OCI-LY3 (cell line): ENCODE results near the gene TCF20.
A peak's percentile ranks its signal among the peaks of the same experiment; 100 is the strongest.

Source experiments
- H2AFZ ChIP-seq: fragments of 200-600, 300-600 bp; shearing (Covaris generic); 2 replicates; pipeline ENCODE4 v1.6.0; 2014; ENCODE audit warnings: antibody characterized with exemption, low read depth, low read length
- H3K27ac ChIP-seq: fragments of 200-600, 300-600 bp; sonication (generic); 2 replicates; pipeline ENCODE4 v1.5.1; 2014; ENCODE audit warnings: mild to moderate bottlenecking, low read length, moderate library complexity, mixed read lengths
- H3K27me3 ChIP-seq: fragments of 200-600, 300-600 bp; sonication (generic); 2 replicates; pipeline ENCODE4 v1.6.1; 2014; ENCODE audit warnings: low read depth, low read length, mixed read lengths
- H3K36me3 ChIP-seq: fragments of 200-600, 300-600 bp; sonication (generic); replicated peaks from 2 replicates; pipeline ENCODE3; 2014; ENCODE audit warnings: low read depth, low read length, mixed read lengths
- H3K4me1 ChIP-seq: fragments of 300-600, 200-600 bp; sonication (generic); 2 replicates; pipeline ENCODE4 v1.6.1; 2014; ENCODE audit warnings: low read length, mixed read lengths
- H3K4me2 ChIP-seq: fragments of 200-600, 300-600 bp; sonication (generic); 2 replicates; pipeline ENCODE4 v1.6.1; 2014; ENCODE audit warnings: low read length, mixed read lengths
- H3K4me3 ChIP-seq: fragments of 300-600, 200-600 bp; sonication (generic); 2 replicates; pipeline ENCODE4 v1.5.1; 2014; ENCODE audit warnings: antibody characterized with exemption, mild to moderate bottlenecking, low read length, moderate library complexity
- H3K79me2 ChIP-seq: fragments of 300-600, 200-600 bp; shearing (Covaris generic); 2 replicates; pipeline ENCODE4 v1.6.1; 2014; ENCODE audit warnings: mild to moderate bottlenecking, low read length, mixed read lengths
- H3K9ac ChIP-seq: fragments of 300-600, 200-600 bp; shearing (Covaris generic); 2 replicates; pipeline ENCODE4 v1.6.0; 2014; ENCODE audit warnings: mild to moderate bottlenecking, low read length, moderate library complexity
- H3K9me3 ChIP-seq: fragments of 200-600, 300-600 bp; shearing (Covaris generic); 2 replicates; pipeline ENCODE4 v1.6.1; 2014; ENCODE audit warnings: low read length, mixed read lengths; ENCODE audit not compliant: insufficient read depth
- H4K20me1 ChIP-seq: fragments of 200-600, 300-600 bp; sonication (generic); 2 replicates; pipeline ENCODE4 v1.6.1; 2016; ENCODE audit warnings: low read length, mixed read lengths; ENCODE audit not compliant: insufficient read depth
- EZH2phosphoT487 ChIP-seq: fragments of 200-600 bp; shearing (Covaris generic); IDR thresholded peaks from 2 replicates; pipeline ENCODE4 v1.6.1; 2018; ENCODE audit warnings: antibody characterized with exemption, mixed run types, low read depth
- TF ChIP-seq, protein P1 (sequence below): fragments of 200-600, 300-600 bp; sonication (generic); IDR thresholded peaks from 2 replicates; pipeline ENCODE4 v1.5.1; 2014; ENCODE audit warnings: antibody characterized with exemption, low read length, low read depth

Gene TCF20

GRCh38 chr22:42296381-42296853, 26.0 kb upstream of the TCF20 start:
- H3K4me1 ChIP-seq = peaks cover 24% of the 10 kb centered on the region

DNA sequence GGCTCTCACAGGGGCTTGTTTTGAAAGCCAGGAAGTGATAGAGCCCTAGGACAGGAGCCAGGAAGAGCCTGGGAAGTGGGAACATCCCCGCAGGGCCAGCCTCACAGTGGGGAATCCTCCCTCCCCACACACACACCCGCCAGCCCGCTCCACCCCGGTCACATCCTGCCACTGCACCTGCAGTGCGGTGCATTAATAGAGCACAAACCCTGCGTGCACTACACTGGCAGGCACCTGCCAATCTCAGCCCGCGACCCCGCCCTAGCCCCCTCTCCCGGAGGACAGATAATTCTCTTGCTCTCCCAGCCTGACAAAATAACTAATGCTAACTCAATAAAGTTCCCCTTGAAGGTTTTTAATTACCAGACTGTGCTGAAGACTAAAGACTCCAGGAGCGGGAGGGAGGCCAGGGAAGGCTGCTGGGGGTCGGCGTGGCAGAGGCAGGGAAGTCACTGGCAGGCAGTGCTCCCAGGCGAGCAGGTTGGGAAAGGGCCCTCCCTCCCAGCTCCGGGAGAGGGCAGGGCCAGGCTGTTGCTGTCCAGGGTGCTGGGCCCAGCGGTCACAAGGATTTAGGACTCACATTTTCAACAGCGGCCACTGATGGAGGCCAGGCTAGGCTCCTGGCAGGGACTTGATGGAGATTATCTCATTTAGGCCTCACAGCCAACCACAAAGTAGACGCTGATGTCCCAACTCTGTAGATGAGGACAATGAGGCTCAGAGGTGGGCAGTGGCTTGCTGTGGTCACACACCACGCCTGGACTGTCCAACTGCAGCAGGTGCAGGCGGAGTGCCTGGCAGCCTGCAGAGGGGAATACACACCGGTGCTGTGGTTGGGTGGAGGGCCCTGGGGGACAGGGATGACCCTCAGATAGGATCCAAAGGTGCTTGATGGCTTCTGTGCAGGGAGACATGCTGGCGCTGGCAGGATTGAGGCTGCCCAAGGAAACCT, 23.9 kb upstream of the TCF20 start:
- Histone ChIP-seq H3K27me3 (no peaks in the 10 kb centered on the region), H3K79me2 (no peaks in the 10 kb centered on the region), H2AFZ (no peak overlapping the region), H3K9ac (no peak overlapping the region), H3K9me3 (no peaks in the 10 kb centered on the region), H3K36me3 (no peaks in the 10 kb centered on the region), H3K4me3 (no peak overlapping the region), H3K4me1 (peaks cover 3% of the 10 kb centered on the region), H3K4me2 (no peak overlapping the region), H3K27ac (no peak overlapping the region), H4K20me1 (no peaks in the 10 kb centered on the region)
- no peak for TF ChIP-seq EZH2phosphoT487
- TF ChIP-seq, protein P1, sequence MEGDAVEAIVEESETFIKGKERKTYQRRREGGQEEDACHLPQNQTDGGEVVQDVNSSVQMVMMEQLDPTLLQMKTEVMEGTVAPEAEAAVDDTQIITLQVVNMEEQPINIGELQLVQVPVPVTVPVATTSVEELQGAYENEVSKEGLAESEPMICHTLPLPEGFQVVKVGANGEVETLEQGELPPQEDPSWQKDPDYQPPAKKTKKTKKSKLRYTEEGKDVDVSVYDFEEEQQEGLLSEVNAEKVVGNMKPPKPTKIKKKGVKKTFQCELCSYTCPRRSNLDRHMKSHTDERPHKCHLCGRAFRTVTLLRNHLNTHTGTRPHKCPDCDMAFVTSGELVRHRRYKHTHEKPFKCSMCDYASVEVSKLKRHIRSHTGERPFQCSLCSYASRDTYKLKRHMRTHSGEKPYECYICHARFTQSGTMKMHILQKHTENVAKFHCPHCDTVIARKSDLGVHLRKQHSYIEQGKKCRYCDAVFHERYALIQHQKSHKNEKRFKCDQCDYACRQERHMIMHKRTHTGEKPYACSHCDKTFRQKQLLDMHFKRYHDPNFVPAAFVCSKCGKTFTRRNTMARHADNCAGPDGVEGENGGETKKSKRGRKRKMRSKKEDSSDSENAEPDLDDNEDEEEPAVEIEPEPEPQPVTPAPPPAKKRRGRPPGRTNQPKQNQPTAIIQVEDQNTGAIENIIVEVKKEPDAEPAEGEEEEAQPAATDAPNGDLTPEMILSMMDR = no peak

More at GRCh38 chr22:42296381-42296853, 26.0 kb upstream of the TCF20 start:
- H3K4me2 ChIP-seq = no peak overlapping the region
- TF ChIP-seq, protein P1 = peak; percentile 46
- TF ChIP-seq EZH2phosphoT487 = no peak
- no peak overlapping the region for H3K4me3 ChIP-seq
- H3K79me2 ChIP-seq = no peaks in the 10 kb centered on the region
- H3K36me3 ChIP-seq = no peaks in the 10 kb centered on the region
- no peaks in the 10 kb centered on the region for H3K9me3 ChIP-seq
- no peak overlapping the region for H2AFZ ChIP-seq
- H3K27me3 ChIP-seq = no peaks in the 10 kb centered on the region
- H4K20me1 ChIP-seq = no peaks in the 10 kb centered on the region
- no peak overlapping the region for H3K27ac ChIP-seq
- no peak overlapping the region for H3K9ac ChIP-seq

DNA sequence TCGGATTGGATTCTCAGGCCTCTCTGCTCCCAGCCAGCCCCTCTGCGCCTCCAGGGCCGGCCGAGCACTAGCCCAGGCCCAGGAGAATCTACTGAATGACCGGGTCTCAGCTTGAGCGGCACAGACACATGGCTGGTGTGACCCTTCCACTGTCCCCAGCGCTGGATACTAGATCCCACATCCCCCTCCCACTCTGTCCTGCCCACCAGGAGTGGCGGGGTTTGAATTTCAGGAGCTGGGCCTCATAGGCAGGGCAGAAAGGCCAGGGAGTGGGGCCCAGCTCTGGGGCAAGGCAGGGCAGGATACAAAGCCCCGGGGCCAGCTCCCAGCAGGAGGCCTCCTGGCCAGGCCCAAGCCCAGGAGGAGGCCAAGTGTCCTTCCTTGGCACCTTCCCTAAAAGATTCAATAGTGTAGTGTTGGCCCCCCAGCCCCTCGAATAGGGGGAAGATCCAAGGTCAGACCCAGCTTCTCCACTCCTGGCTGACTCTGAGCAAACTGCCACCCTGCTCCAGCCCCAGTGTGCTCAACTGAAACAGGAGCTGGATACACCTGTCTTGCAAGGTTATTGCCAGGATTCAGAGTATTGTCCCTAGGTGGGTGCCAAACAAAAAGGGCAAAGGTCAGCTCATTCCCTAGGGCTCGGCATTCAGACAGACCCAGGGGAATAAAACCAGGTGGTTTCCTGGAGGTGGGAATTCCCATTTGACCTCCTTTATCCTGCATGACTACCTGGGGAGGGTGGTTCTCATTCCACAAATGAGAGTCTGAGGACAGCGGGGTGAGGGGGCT, 22.5 kb upstream of the TCF20 start:
- Histone ChIP-seq H3K79me2 (no peaks in the 10 kb centered on the region), H3K27me3 (no peaks in the 10 kb centered on the region), H3K4me1 (no peaks in the 10 kb centered on the region), H4K20me1 (no peaks in the 10 kb centered on the region), H3K9me3 (no peaks in the 10 kb centered on the region), H3K4me3 (no peak overlapping the region), H3K4me2 (no peak overlapping the region), H3K9ac (no peak overlapping the region), H3K36me3 (no peaks in the 10 kb centered on the region), H3K27ac (no peak overlapping the region), H2AFZ (no peak overlapping the region)
- no peak for TF ChIP-seq EZH2phosphoT487
- TF ChIP-seq, protein P1 = no peak

DNA sequence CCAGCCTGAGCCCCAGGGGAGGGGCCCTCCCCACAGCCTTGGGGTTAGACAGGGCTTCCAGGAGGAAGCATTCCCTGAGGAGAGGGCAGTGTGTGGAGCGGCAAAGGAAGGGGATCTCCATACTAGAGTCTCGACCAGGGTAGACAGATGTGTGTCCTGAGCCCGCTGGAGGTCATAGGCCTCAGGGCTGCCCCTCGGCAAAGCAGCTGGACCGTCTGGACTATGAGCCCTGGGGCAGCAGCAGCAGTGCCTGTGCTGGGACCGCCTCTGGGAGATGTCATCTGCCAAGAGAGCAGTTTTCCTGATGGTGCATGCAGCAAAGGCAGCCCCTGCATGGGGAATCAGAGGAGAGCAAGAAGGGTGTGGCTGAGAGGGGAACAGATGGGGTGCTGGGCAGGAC, 20.8 kb upstream of the TCF20 start:
- Histone ChIP-seq H3K27me3 (no peaks in the 10 kb centered on the region), H3K9ac (no peak overlapping the region), H4K20me1 (no peaks in the 10 kb centered on the region), H3K4me3 (no peak overlapping the region), H3K4me1 (no peaks in the 10 kb centered on the region), H3K9me3 (no peaks in the 10 kb centered on the region), H3K36me3 (no peaks in the 10 kb centered on the region), H2AFZ (no peak overlapping the region), H3K27ac (no peak overlapping the region), H3K4me2 (no peak overlapping the region), H3K79me2 (no peaks in the 10 kb centered on the region)
- TF ChIP-seq EZH2phosphoT487 = no peak
- TF ChIP-seq, protein P1 = no peak
